ENCODE results near the gene DGKQ. TPM values are rescaled to one million over a fixed set of nuclear protein-coding genes. Genes with fewer than 3 reads are reported as not detected.

Gene DGKQ
- total RNA-seq, 1 donor from 2014 or later, result 26.9 TPM

DNA sequence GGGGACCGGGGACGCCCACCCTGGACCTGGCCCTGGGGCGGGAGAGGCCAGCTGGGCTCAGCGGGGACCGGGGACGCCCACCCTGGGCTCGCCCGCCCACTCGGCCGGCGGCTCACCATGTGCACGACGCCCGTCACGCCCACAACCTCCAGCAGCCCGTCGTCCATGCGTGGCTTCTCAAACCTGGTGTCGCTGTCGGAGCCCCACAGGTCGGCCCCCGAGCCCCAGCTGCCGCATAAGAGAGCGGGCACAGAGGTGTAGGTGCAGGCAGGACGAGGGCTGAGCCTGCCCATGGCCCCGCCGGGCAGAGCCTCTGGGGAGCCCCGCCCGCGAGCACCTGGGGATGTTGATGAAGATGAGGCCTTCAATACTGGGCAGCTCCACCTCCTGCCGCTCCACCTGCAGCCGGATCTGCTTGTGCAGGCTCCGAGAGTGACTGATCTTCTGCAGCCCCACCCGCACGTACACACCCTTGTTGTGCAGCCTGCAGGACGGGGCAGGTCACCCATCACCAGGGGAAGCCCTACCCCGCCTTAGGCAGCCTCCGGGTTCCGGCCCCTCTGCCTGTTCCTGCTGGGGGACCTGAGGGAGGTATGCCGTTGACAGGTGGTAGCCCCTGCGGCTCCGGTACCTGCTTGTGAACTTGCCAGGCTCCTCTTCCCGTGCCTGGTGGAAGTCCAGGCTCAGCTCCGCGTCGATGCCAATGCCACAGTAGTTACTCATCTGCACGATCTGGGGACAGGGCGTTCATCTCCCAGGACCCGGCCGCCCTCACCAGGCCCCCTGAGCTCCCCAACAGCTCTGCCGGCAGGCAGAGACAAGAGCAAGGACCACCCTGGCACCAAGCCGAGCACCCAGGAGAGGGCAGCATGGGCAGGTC is 11.8 kb downstream of the DGKQ start:
- DNase-seq (ENCODE audit: low spot score), result no peak

DNA sequence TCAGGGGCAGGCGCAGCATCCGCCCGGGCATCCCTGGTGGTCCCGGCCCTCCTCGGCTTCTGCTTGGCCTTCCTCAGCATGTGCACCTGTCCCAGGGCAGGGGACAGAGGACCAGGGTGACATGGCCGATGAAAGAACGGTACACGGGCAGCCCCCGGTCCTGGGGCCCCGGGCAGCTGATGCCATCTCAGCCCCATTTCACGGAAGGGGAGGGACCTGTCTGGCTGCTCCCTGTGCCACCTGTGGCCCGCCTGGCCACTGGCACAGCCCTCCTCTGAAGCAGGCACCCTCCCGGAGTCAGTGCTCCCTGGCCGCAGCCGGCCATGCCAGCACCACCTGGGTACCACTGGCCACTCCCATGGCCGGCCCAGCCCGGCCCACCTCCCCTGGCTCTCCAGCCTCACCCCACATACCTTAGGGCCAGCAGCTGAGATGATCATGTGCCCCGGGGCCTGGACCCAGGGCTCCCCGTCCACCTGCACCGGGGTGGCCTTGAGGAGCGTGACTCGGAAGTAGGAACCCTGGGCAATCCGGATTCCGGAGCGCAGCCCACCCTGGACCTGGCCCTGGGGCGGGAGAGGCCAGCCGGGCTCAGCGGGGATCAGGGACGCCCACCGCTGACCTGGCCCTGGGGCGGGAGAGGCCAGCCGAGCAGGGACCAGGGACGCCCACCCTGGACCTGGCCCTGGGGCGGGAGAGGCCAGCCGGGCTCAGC is 12.6 kb downstream of the DGKQ start:
- no peak for DNase-seq (ENCODE audit: low spot score)

DNA sequence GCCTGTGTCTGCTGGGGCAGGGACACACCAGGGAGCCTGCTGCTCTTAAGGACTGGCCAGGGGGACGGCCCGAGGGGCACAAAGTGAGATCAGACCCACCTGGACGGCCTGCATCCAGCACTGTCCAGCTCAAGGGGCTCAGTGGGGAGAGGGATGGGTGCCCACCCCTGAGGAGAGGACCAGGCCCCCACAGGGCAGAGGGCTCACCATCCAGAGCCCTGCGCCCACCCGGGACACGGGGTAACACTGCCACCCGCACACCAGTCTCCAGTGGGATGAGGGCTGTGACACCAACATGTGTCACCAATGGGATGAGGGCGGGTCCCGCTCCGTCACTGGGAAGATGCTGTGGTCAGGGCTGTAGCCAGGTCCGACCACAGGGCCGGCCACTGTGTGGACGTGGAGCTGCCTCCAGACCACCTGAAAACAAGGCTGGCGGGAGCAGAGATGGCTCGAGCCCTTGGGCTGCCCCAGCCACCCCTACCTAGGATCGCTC is 13.2 kb downstream of the DGKQ start:
- no peak for DNase-seq (ENCODE audit: low spot score)

DNA sequence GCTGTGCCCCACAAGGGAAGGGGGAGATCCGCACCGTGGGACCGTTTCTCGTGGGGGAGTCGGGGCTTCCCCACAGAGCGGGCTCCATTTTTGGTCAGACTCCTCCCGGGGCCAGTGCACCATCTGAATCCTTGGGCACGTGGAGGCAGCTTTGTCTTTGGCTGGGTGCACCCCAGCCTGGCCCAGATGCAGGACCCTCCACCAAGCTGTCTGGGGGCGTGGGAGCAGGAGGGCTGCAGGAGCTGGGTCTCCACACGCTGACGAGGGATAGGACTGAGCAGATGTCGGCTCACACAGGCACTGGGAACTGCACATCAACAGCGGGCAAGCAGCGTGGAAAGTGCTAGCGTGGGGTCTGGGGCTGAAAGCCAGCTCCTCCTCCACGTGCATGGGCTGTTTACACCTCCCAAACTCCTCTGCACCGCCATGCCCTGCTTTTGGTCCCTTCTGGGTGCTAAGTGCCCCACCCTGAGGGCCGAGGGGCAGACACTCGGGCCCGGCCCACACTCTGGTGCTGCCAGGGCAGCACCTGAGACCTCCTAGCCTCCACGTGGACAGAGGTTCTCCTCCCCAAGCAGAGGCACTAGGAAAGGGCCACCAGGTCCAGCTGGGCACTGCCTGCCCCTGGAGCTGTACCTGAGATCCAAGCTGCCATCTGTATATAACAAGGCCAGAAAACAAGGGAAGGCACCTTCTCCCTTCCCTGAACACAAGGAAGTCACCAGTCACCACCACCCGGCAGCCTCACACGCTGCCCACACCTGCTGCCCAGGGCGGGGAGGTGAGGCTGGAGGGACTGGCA is 13.8 kb downstream of the DGKQ start:
- no peak for DNase-seq (ENCODE audit: low spot score)

DNA sequence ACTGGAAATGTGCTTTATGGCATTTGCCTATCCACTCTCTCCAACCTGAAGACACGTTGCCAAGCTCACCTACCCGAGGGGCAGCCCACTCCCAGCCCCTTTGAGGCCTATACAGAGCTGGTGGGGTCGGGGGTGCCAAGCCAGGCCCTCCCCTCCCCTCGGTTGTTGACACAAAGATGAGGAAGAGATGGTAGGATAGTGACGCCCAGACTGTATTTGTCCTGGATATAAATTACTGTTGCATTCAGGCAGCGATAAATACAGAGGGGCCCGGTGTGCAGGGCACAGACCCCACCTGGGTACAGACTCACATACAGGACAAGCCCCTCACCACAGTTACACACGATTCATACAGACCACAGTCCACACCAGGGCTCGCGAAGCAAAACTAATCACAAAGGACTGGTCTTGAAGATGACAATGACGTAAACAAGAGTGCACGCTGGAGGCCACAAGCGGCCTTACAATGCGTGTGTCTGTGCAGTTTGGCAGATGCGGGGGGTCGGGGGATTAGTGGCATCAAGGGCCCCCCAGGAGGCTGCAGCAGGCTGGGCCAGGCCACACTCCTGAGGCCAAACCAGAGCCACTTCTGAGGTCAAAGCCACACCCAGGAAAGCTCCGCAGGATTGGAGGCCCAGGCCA is 14.6 kb downstream of the DGKQ start:
- DNase-seq (ENCODE audit: low spot score), result no peak

DNA sequence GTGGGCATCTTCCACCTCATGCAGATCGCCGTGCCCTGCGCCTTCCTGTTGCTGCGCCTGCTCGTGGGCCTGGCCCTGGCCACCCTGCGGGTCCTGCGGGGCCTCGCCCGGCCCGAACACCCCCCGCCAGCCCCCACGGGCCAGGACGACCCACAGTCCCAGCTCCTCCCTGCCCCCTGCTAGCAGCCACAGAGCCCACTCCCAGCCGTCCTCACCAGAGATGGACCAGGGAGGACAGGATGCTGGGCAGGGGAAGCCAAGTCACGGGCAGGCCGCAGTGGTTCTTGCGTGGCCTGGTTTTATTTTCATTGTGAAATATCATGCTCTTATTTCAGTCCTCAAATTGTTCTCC is 15.1 kb downstream of the DGKQ start:
- no peak for DNase-seq (ENCODE audit: low spot score)

DNA sequence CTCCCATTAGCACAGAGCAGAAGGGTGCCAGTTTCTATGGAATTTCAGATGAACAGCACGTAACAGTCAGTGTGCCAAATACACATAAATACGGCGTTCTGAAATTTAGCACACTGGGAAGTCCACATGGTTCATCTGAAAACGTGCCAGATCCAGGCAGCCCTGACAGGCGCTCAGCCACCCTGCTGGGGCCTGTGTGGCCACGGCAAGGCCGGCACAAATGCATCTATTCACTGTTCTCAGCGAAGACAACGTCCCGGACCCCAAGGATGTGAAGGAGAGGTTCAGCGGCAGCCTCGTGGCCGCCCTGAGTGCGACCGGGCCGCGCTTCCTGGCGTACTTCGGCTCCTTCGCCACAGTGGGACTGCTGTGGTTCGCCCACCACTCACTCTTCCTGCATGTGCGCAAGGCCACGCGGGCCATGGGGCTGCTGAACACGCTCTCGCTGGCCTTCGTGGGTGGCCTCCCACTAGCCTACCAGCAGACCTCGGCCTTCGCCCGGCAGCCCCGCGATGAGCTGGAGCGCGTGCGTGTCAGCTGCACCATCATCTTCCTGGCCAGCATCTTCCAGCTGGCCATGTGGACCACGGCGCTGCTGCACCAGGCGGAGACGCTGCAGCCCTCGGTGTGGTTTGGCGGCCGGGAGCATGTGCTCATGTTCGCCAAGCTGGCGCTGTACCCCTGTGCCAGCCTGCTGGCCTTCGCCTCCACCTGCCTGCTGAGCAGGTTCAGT is 15.6 kb downstream of the DGKQ start:
- no peak for DNase-seq (ENCODE audit: low spot score)

DNA sequence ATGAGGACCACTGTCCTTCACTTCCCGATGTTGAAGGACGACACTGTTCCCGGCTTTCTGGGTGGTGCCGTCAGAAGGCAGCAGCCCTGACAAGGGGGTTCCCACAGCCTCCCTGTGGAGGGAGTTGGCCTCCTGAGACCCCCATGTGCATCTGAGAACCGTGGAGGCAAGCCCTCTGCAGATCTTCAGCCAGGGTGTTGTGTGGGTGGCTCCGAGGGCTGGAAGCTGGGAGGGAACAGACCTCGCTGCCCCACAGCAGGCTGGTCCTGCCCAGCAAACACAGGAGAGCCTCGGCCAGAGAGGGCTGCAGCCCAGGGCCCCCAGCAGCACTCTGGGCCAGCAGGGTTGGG is 16.2 kb downstream of the DGKQ start:
- no peak for DNase-seq (ENCODE audit: low spot score)

DNA sequence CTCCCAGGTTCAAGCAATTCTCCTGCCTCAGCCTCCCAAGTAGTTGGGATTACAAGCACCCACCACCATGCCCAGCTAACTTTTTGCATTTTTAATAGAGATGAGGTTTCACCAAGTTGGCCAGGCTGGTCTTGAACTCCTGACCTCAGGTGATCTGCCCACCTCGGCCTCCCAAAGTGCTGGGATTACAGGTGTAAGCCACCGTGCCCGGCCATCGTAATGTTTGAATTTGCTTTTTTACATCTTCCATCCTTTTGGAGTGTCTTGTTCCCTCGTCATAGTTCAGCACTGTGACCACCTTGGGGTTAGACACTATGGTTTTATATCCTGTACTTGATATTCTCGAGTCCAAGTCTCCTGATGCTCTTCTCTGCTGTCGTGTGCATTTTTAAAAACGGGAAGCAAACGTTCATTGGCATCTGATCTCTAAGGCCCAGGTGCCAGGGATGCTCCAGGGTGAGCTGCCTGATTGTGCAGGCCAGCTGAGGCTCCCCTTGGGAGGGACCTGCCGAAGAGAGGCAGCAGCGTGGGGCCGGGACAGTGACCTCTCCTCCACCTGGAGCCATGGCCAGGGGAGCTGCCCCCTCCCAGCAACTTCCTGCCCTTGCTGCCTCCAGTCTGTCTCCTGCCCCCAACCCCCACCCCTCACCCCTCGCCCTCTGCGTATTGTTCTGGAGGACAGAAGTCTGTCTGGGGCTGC is 16.7 kb downstream of the DGKQ start:
- DNase-seq (ENCODE audit: low spot score), result no peak

DNA sequence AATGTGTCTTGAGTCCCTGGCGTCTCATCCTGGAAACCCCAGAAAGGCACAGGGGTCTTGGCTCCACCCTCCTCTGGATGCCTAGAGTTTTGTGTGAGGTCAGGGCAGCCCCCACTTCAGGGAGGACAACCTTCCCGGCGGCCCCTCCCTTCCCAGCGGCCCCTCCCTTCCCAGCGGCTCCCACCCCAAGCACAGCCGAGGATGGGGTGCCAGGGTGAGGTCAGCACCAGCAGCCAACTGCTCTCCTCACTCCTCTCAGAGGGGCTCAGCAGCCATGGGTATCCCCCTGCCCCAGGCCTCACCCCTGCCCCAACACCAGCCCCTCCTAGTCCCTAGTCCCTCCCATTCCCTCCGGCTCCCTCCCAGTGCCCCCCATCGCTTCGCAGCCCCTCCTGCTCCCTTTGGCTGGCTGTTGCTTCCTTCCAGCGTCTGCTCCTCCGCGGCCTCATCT is 17.4 kb downstream of the DGKQ start:
- no peak for DNase-seq (ENCODE audit: low spot score)

DNA sequence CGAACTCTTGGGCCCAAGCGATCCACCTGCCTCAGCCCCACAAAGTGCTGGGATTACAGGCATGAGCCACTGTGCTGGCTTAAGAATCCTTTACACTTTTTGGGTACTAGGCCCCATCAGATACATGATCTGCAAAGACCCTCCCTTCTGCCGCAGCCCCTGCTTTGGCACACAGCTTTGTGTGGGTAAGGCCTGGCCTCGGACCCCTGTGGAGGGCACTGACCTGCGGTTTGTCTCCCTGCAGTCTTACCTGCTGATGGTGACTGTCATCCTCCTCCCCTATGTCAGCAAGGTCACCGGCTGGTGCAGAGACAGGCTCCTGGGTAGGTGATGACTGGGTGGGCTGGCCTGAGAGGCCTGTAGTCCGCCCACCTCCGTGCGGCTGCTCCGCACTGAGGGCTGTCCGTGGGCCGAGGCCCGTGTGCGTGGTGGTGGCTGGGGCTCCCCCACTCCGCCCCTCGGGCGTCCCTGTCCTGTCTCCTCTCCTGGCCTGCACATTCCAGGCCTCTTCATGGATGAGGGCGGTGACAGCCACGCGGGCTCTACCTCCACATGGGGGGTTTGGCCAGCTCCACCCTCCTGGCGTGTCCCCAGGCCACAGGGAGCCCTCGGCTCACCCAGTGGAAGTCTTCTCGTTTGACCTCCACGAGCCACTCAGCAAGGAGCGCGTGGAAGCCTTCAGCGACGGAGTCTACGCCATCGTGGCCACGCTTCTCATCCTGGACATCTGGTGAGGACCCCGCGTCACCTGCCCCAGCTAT is 18.0 kb downstream of the DGKQ start:
- DNase-seq (ENCODE audit: low spot score), result no peak

DNA sequence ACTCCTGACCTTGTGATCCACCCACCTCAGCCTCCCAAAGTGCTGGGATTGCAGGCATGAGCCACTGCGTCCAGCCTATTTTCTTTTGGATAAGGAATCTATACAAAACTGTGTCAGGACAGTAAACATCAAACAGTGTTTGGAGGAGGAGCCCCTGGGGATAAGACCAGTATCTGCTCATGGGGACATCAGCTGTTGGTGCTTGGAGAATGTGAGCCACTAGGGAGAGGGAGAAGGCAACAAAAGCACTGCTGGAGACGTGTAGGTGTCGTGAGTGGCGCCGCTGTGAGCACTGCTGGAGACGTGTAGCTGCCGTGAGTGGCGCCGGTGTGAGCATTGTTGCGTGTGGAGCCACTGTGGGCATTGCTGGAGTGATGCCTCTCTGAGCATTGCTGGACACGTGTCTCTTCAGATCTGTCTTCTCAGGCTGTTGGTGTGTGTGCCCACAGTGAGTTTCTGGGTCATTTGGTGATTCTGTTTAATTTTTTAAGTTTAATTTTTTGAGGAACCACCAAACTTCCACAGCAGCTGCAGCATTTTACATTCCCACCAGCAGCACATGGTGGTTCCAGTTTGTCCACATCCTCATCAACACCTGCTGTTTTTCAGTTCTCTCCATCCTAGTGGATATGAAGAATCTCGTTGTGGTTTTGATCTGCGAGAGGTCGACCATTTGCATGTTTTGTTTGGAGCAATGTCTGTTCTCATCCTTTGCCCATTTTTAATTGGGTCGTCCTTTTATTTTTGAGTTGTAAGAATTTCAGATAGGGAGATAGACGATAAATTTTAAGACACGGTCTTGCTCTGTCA is 19.0 kb downstream of the DGKQ start:
- no peak for DNase-seq (ENCODE audit: low spot score)

DNA sequence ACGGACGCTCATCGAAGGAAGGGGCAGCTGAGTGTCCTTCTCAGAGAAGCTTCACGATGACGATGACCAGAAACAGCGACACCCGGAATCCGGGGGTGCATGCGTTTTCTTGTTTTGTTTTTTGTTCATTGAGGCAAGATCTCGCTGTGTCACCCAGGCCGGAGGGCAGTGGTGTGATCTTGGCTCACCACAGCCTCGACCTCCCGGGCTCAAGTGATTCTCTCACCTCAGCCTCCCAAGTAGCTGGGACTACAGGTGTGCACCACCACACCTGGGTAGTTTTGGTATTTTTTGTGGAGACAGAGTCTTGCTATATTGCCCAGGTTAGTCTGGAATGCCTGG is 19.8 kb downstream of the DGKQ start:
- no peak for DNase-seq (ENCODE audit: low spot score)

DNA sequence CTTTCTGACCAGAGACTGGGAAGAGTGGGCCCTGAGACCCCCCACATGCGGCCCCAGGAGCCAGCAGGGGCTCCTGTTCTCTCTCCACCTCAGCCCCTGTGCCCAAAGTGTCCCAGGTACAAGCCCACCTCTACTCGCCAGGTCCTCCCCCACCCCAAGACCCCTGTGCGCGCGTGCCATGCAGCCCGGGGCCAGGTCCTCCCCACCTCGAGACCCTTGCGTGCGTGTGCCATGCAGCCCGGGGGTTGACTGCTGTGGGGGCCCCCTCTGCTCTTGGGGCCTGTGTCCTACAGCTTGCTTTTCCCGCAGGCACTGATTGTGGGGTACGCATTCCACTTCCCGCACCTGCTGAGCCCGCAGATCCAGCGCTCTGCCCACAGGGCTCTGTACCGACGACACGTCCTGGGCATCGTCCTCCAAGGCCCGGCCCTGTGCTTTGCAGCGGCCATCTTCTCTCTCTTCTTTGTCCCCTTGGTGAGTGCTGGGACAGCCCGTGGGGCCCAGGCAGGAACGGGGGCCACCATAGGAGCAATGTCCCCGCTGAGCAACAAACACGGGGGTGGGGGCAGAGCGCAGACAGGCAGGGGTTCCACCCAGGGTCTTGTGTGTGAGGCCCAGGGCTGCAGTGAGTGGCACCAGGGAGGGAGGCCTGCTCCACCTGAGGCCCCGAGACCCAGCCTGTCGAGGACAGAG is 20.3 kb downstream of the DGKQ start:
- no peak for DNase-seq (ENCODE audit: low spot score)

DNA sequence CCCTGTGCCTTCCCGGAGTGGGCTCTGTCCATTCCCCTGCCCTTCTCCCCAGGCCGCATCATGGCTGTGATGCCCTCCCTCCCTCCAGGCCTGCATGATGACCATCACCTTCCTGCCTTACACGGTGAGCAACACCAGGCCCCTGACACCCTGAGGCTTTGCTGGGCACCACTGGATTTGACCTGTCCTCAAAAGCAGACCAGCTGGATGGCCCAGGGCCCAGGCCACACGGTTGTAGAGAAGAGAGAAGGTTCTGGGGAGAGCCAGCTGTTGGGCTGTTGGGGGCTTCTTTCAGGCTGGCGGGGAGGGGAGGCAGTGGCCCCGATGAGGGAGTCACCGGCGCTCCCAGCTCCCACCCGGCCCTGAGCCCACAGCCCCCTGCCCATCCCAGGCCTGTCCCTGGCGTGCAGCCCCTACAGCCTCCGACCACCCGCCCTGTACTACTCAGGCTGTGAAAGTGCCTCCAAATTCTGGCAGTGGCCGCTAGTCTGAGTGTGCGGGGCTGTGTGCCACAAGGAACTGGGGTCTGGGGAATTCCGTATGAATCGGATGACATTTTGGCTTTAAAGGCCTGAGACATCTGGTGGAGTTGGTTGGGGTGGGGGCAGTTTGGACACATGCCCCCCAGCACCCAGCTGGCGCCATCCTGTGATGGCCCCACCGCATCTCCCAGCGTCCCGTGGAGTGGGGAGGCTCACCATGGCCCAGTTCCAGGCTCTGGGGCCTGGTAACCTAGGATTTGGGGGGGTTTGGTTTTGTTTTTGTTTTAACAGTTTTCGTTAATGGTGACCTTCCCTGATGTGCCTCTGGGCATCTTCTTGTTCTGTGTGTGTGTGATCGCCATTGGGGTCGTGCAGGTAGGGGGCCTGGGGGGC is 21.5 kb downstream of the DGKQ start:
- DNase-seq (ENCODE audit: low spot score), result no peak

DNA sequence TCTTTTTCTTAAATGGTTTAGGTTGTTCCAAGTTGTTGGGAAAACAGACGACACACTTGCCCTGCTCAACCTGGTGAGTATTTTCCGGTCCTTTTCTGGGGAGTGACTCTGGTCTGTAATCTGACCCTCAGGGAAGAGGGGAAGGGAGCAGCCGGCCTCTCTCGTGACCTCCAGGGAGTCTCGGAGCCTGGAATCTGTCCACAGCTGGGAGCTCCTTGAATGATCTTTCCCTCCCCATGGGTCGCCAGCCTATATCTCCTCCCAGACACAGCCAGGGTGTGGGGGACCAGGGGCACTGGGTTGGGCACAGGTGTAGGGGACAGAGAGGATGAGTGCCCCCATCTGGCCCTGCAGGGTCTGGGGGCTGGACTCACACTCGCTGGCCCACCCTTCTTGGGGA is 22.2 kb downstream of the DGKQ start:
- DNase-seq (ENCODE audit: low spot score), result no peak
